K562 (cell line): ENCODE data around the gene EPHA4. TPM values are rescaled to one million over a fixed set of nuclear protein-coding genes. Genes with fewer than 3 reads are reported as not detected.

Experiments
- ATAC-seq: fragments of 200-7000 bp; cut with Tn5 transposase; 3 replicates; pipeline ENCODE4 v1.9.1; 2020; ENCODE audit warnings: moderate library complexity
- BruUV-seq: library from RNA; stranded (reverse); fragments of 400-500 nt; replicated peaks from 2 replicates; lab custom pipeline; 2021; lab: Mats Ljungman, UMichigan
- CTCF ChIA-PET: fragments of 300-600 bp; formaldehyde crosslinking; extraction: SDS; loops from one replicate; lab custom pipeline; 2021; ENCODE audit warnings: low intra/inter-chr PET ratio; lab: Yijun Ruan, JAX
- POLR2A ChIA-PET: fragments of 300-600, 350-650 bp; sonication (Branson Sonifier 250); formaldehyde crosslinking; extraction: SDS; loops from one replicate; lab custom pipeline; 2021; ENCODE audit warnings: antibody characterized with exemption, inconsistent platforms; lab: Yijun Ruan, JAX
- DNase-seq, 4 experiments: peaks; one replicate each; pipeline versions ENCODE4 v3.0.0 to v3.0.0-alpha.2; 2011 to 2018; ENCODE audit warnings: low spot score in 3 of 4, mixed read lengths in 3 of 4; ENCODE audit errors: extremely low read depth in 1 of 4
- FAIRE-seq: peaks from 2 replicates; lab custom pipeline; 2011; peaks lifted over from hg19 to GRCh38; lab: Jason Lieb, UNC
- H2AFZ ChIP-seq: 2 replicates; pipeline ENCODE4 v1.6.0; 2011; ENCODE audit warnings: low read depth, low read length, control low read depth, inconsistent platforms
- H3K27ac ChIP-seq: fragments of 200-600 bp; 3 replicates; pipeline ENCODE4 v1.8.0; 2011; ENCODE audit warnings: low read depth, mild to moderate bottlenecking, control low read depth, inconsistent platforms, low read length, moderate library complexity, mixed read lengths; ENCODE audit errors: extremely low read depth
- H3K27me3 ChIP-seq, 2 experiments: fragments of 300-600 bp in 1 of 2; 2 replicates in 1 of 2; 3 replicates in 1 of 2; pipeline versions ENCODE4 v1.6.0 to v1.8.0; 2011; ENCODE audit warnings: inconsistent platforms in 2 of 2, low read length in 2 of 2, mild to moderate bottlenecking in 1 of 2, mixed read lengths in 1 of 2, moderate library complexity in 1 of 2; ENCODE audit not compliant: control insufficient read depth in 2 of 2, insufficient read depth in 2 of 2
- H3K36me3 ChIP-seq: fragments of 300-600 bp; 3 replicates; pipeline ENCODE4 v1.8.0; 2011; ENCODE audit warnings: mild to moderate bottlenecking, low read length, inconsistent platforms; ENCODE audit not compliant: control insufficient read depth, insufficient read depth
- H3K4me1 ChIP-seq, 2 experiments: fragments of 200-600 bp in 1 of 2; replicated peaks in 1 of 2; 2 replicates in 1 of 2; 3 replicates in 1 of 2; pipeline versions ENCODE4 v1.5.1 to v1.8.0; 2011; ENCODE audit warnings: inconsistent platforms in 2 of 2, low read length in 2 of 2, mild to moderate bottlenecking in 1 of 2, mixed read lengths in 1 of 2, moderate library complexity in 1 of 2; ENCODE audit not compliant: control insufficient read depth in 2 of 2, insufficient read depth in 2 of 2
- H3K4me2 ChIP-seq: 2 replicates; pipeline ENCODE4 v1.6.1; 2011; ENCODE audit warnings: low read length, control low read depth, inconsistent platforms, mixed read lengths; ENCODE audit not compliant: insufficient read depth
- H3K4me3 ChIP-seq: fragments of 200-600 bp; sonication (generic), shearing (Covaris generic); 2 replicates; pipeline ENCODE4 v1.5.1; 2016; ENCODE audit warnings: control low read depth, inconsistent platforms
- H3K79me2 ChIP-seq: fragments of 200-600 bp; 3 replicates; pipeline ENCODE4 v1.8.0; 2011; ENCODE audit warnings: low read length, inconsistent platforms; ENCODE audit not compliant: control insufficient read depth, insufficient read depth
- H3K9ac ChIP-seq, 2 experiments: 2 replicates each; pipeline versions ENCODE4 v1.6.0 to v1.6.1; 2011; ENCODE audit warnings: low read depth in 2 of 2, low read length in 2 of 2, control low read depth in 1 of 2, inconsistent platforms in 1 of 2, mild to moderate bottlenecking in 1 of 2, mixed read lengths in 1 of 2; ENCODE audit not compliant: insufficient read depth in 1 of 2
- H3K9me1 ChIP-seq: one replicate; pipeline ENCODE4 v1.6.0; 2011; ENCODE audit warnings: inconsistent platforms, mild to moderate bottlenecking, low read length, moderate library complexity; ENCODE audit not compliant: control insufficient read depth, insufficient read depth
- H3K9me3 ChIP-seq: replicated peaks from 2 replicates; pipeline ENCODE4 v1.5.1; 2011; ENCODE audit warnings: low read depth, low read length, inconsistent platforms; ENCODE audit not compliant: control insufficient read depth, insufficient read depth
- H4K20me1 ChIP-seq: replicated peaks from 2 replicates; pipeline ENCODE4 v1.6.1; 2011; ENCODE audit warnings: low read length, inconsistent platforms, mixed read lengths; ENCODE audit not compliant: control insufficient read depth, insufficient read depth
- ATF2 ChIP-seq: sonication (generic); formaldehyde crosslinking; IDR thresholded peaks from 2 replicates; pipeline ENCODE4 v1.8.1; 2022; ENCODE audit warnings: missing genetic modification reagents
- CEBPG ChIP-seq, 3 experiments: fragments of 200-800 bp in 1 of 3; sonication (Bioruptor generic) in 1 of 3; sonication (generic) in 1 of 3; formaldehyde crosslinking in 1 of 3; IDR thresholded peaks in 2 of 3; conservative IDR thresholded peaks in 1 of 3; 2 replicates each; pipeline versions ENCODE4 v1.6.1 to v1.8.0; 2016 to 2022; ENCODE audit warnings: missing compliant biosample characterization in 2 of 3, missing genetic modification characterization in 2 of 3, mild to moderate bottlenecking in 1 of 3, missing genetic modification reagents in 1 of 3
- E2F8 ChIP-seq: fragments of 450-650 bp; IDR thresholded peaks from 2 replicates; pipeline ENCODE4 v1.7.1; 2018; ENCODE audit warnings: mild to moderate bottlenecking, low read depth; ENCODE audit not compliant: partially characterized antibody
- EP400 ChIP-seq: fragments of 450-650 bp; IDR thresholded peaks from 2 replicates; pipeline ENCODE4 v1.6.1; 2017; ENCODE audit warnings: antibody characterized with exemption, mild to moderate bottlenecking, moderate library complexity
- FOXO4 ChIP-seq: fragments of 450-650 bp; formaldehyde crosslinking; IDR thresholded peaks from 2 replicates; pipeline ENCODE4 v1.4.0; 2020; ENCODE audit warnings: mild to moderate bottlenecking, moderate library complexity
- NR2C2 ChIP-seq, 2 experiments: fragments of 200-800 bp in 1 of 2; sonication (Bioruptor generic) in 1 of 2; sonication (generic) in 1 of 2; formaldehyde crosslinking in 1 of 2; IDR thresholded peaks; 2 replicates each; pipeline versions ENCODE4 v1.6.1 to v1.8.0; 2016 to 2022; ENCODE audit warnings: mild to moderate bottlenecking in 1 of 2, missing compliant biosample characterization in 1 of 2, missing genetic modification characterization in 1 of 2, missing genetic modification reagents in 1 of 2
- PTRF ChIP-seq: fragments of 450-650 bp; IDR thresholded peaks from 2 replicates; pipeline ENCODE4 v1.6.1; 2016; ENCODE audit warnings: mild to moderate bottlenecking, missing genetic modification characterization, missing compliant biosample characterization
- RBFOX2 ChIP-seq: fragments of 200-400 bp; formaldehyde crosslinking; IDR thresholded peaks from 2 replicates; pipeline ENCODE4 v1.6.1; 2017; ENCODE audit warnings: low read depth, mild to moderate bottlenecking, low read length, moderate library complexity
- ZBTB8A ChIP-seq: fragments of 450-650 bp; IDR thresholded peaks from 2 replicates; pipeline ENCODE4 v1.6.1; 2018; ENCODE audit warnings: mild to moderate bottlenecking, moderate library complexity; ENCODE audit not compliant: partially characterized antibody
- ZNF347 ChIP-seq: fragments of 450-650 bp; formaldehyde crosslinking; IDR thresholded peaks from 2 replicates; pipeline ENCODE4 v1.4.0; 2020; ENCODE audit warnings: low read depth, mild to moderate bottlenecking, moderate library complexity
- ZNF518B ChIP-seq: fragments of 250-450 bp; sonication (Bioruptor Pico); IDR thresholded peaks from 2 replicates; pipeline ENCODE4 v1.5.0; 2021; ENCODE audit warnings: mild to moderate bottlenecking, moderate library complexity
- WGBS: fragments of 100-300 bp; shearing (Covaris generic); methylation state at CpG from one replicate; pipeline ENCODE4 v1.1.6; 2016; ENCODE audit warnings: low coverage, mixed read lengths; ENCODE audit not compliant: insufficient coverage; ENCODE audit errors: missing lambda C conversion rate; 5-methylcytosine and 5-hydroxymethylcytosine counted together
- in situ Hi-C: fragments of 300-500 bp; cut with MboI; formaldehyde crosslinking; loops from 4 replicates; pipeline ENCODE4 v1.15.0; 2018; ENCODE audit warnings: inconsistent platforms, mixed read lengths
- intact Hi-C: fragments of 100-400 bp; cut with micrococcal nuclease; formaldehyde crosslinking; loops from 2 replicates; pipeline ENCODE4 v1.14.2; 2022
- polyA plus RNA-seq, 8 experiments: library from polyadenylated mRNA; depleted of rRNA in 4 of 8; stranded (reverse) in 5 of 8; unstranded in 3 of 8; fragments of >200 nt; fragmentation: Nextera tagmentation in 2 of 8; fragmentation: Illumina TruSeq in 1 of 8; extraction: Ambion mirVana in 2 of 8; extraction: Trizol in 1 of 8; gene quantifications; 2 replicates each; pipeline versions ENCODE4 v1.2.1 to v1.2.3, GENCODE V29; 2011 to 2014; ENCODE audit warnings: inconsistent platforms in 1 of 8, missing spikeins in 1 of 8
- total RNA-seq, 7 experiments: library from RNA; depleted of rRNA in 6 of 7; stranded (reverse); fragments of >200 nt in 6 of 7; fragmentation: Illumina TruSeq in 2 of 7; extraction: Trizol in 2 of 7; gene quantifications; 2 replicates each; pipeline versions ENCODE4 v1.2.1 to v1.2.3, GENCODE V29; 2011 to 2021; ENCODE audit warnings: low replicate concordance in 1 of 7

The EPHA4 gene
- total and polyA plus RNA-seq, 9 of the 15 experiments (the other 6 are each of a cell fraction or from before 2014, with no cell fraction given): 0.07 to 0.09 (median 0.07) TPM; not detected in 6

GRCh38 chr2:221551864-221552263 lies 20.2 kb downstream of the EPHA4 start:
- Histone ChIP-seq H3K36me3 (no peaks in the 10 kb centered on the region), H4K20me1 (no peaks in the 10 kb centered on the region), H3K4me3 (no peak overlapping the region), H3K4me2 (no peak overlapping the region), H3K9me3 (no peaks in the 10 kb centered on the region), H3K4me1 (no peaks in the 10 kb centered on the region), H3K79me2 (no peaks in the 10 kb centered on the region), H3K9me1 (no peaks in the 10 kb centered on the region), H2AFZ (no peak overlapping the region), H3K9ac (no peak overlapping the region), H3K27ac (no peak overlapping the region), H3K27me3 (no peaks in the 10 kb centered on the region)
- 0% methylated on average over 1 of the region's 1 CpG for WGBS
- ATAC-seq (no peak), DNase-seq (no peak), FAIRE-seq (no peak)
- in situ Hi-C loops (no loop called here), intact Hi-C loops (no loop called here)
- POLR2A ChIA-PET: no interaction called here
- CTCF ChIA-PET: no interaction called here
- BruUV-seq: no TSS peak
- TF ChIP-seq CEBPG (CRISPR knock-in tag; IDR thresholded peaks at IDR 0.05) (no peak), CEBPG (tag; conservative IDR thresholded peaks at IDR 0.05 in 1 of 2, IDR thresholded peaks at IDR 0.05 in 1 of 2) (no peak), E2F8 (no peak), ATF2 (CRISPR knock-in tag) (no peak), RBFOX2 (no peak), ZNF347 (CRISPR knock-in tag) (no peak), ZNF518B (CRISPR knock-in tag) (no peak), PTRF (no peak), FOXO4 (CRISPR knock-in tag) (no peak), NR2C2 (CRISPR knock-in tag; IDR thresholded peaks at IDR 0.05) (no peak), NR2C2 (tag; IDR thresholded peaks at IDR 0.05) (no peak), EP400 (no peak), ZBTB8A (no peak)
